Type B pancreatic cell (in vitro differentiated cells): ENCODE results near the gene MAT2A. TPM values are rescaled to one million over a fixed set of nuclear protein-coding genes. Genes with fewer than 3 reads are reported as not detected.

Experiments
- DNase-seq: peaks from one replicate; pipeline ENCODE4 v3.0.0; 2021; ENCODE audit warnings: mixed read lengths; ENCODE audit not compliant: unreplicated experiment; ENCODE audit errors: extremely low spot score
- H3K27ac Mint-ChIP-seq: 2 replicates; pipeline ENCODE4 v1.8.0; 2021; ENCODE audit warnings: mild to moderate bottlenecking, mixed read lengths
- H3K27me3 Mint-ChIP-seq: 2 replicates; pipeline ENCODE4 v1.8.0; 2021; ENCODE audit warnings: mixed read lengths
- H3K36me3 Mint-ChIP-seq: 2 replicates; pipeline ENCODE4 v1.8.0; 2021; ENCODE audit warnings: mixed read lengths
- H3K4me1 Mint-ChIP-seq: one replicate; pipeline ENCODE4 v1.8.0; 2021; ENCODE audit warnings: mixed read lengths; ENCODE audit not compliant: unreplicated experiment
- H3K4me3 Mint-ChIP-seq: 2 replicates; pipeline ENCODE4 v1.8.0; 2021; ENCODE audit warnings: mild to moderate bottlenecking, mixed read lengths
- H3K9me3 Mint-ChIP-seq: 2 replicates; pipeline ENCODE4 v1.8.0; 2021; ENCODE audit warnings: mixed read lengths
- CTCF ChIP-seq: fragments of 200-600 bp; sonication (generic); conservative IDR thresholded peaks from 2 replicates; pipeline ENCODE4 v1.5.0; 2021; ENCODE audit warnings: antibody characterized with exemption, mild to moderate bottlenecking
- total RNA-seq: library from RNA; stranded (reverse); gene quantifications from 2 replicates; pipeline ENCODE4 v1.2.1, GENCODE V29; 2021; ENCODE audit warnings: low replicate concordance

MAT2A gene
- total RNA-seq, 1 donor from 2014 or later, result 403 TPM

GRCh38 chr2:85506768-85507181 lies 32.2 kb upstream of the MAT2A start:
- H3K4me1 Mint-ChIP-seq, result peaks cover 22% of the 10 kb centered on the region
- H3K36me3 Mint-ChIP-seq, result no peaks in the 10 kb centered on the region
- no peak for DNase-seq
- H3K4me3 Mint-ChIP-seq, result no peak overlapping the region
- no peak overlapping the region for H3K27ac Mint-ChIP-seq
- TF ChIP-seq CTCF, result no peak
- peaks cover 3% of the 10 kb centered on the region for H3K9me3 Mint-ChIP-seq
- no peaks in the 10 kb centered on the region for H3K27me3 Mint-ChIP-seq

- Mint-ChIP-seq H3K27ac (no peak overlapping the region), H3K4me3 (no peak overlapping the region), H3K4me1 (peaks cover 1% of the 10 kb centered on the region), H3K27me3 (no peaks in the 10 kb centered on the region), H3K36me3 (no peaks in the 10 kb centered on the region), H3K9me3 (peaks cover 3% of the 10 kb centered on the region)
- no peak for DNase-seq
- no peak for TF ChIP-seq CTCF
Observed at GRCh38 chr2:85511008-85511811, 27.8 kb upstream of the MAT2A start.

- Mint-ChIP-seq H3K4me3 (no peak overlapping the region), H3K9me3 (no peaks in the 10 kb centered on the region), H3K4me1 (peaks cover 4% of the 10 kb centered on the region), H3K36me3 (no peaks in the 10 kb centered on the region), H3K27me3 (no peaks in the 10 kb centered on the region), H3K27ac (no peak overlapping the region)
- DNase-seq, result no peak
- no peak for TF ChIP-seq CTCF
Observed at GRCh38 chr2:85514323-85514722, 24.6 kb upstream of the MAT2A start.

DNA sequence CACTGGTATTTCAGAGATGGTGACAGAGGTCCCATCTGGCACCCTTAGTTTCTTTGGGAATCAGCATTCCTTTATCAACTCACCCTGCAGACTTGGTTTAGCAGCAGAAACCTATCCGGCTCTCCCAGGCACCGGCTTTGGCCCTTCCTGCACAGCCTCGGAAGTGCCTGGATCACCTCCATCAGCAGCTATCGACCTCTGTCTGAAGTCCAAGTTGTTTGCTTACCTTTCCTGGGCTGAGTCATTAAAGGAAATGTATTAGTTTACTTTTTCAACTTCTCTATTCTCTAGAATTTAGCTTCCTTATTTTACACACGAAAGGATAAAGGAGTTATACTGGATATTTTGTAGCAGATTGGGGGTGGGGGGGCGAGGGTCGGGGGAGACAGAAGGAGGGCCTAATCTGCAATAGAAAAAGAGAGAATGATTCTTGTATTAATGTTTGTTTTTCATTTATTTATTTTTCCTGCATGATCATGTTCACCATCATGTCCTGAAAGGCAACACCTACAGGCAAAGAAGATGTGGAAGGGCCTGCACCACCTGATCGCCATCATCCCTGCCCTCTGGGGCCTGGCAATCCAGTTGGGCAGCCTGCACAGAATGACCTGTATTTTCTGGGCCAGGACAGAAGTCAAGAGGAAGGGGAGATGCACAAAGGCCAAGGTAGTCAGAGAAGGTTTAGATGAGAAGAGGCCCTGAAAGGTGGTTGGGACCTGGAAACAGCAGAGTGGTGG lies 22.1 kb upstream of the MAT2A start:
- Mint-ChIP-seq H3K36me3 (no peaks in the 10 kb centered on the region), H3K9me3 (no peaks in the 10 kb centered on the region), H3K27me3 (no peaks in the 10 kb centered on the region), H3K27ac (no peak overlapping the region), H3K4me3 (no peak overlapping the region), H3K4me1 (peaks cover 4% of the 10 kb centered on the region)
- DNase-seq, result no peak
- no peak for TF ChIP-seq CTCF

DNA sequence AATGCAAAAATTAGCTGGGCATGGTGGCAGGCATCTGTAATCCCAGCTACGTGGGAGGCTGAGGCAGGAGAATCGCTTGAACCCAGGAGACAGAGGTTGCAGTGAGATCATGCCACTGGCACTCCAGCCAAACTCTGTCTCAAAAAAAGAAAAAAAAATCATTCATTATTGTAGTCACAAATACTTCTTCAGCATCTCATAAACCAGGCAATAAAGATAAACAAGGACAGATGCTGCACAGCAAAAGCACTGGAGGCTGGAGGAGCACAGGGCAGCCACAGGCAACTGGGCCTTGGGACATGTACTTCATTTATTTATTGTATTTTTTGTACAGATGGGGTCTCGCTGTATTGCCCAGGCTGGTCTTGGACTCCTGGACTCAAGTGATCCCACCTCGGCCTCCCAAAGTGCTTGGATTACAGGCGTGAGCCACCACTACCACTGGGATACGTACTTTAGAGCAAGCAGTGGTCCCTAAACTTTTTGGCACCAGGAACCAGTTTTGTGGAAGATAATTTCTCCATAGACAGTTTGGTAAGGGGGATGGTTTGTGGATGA lies 16.8 kb upstream of the MAT2A start:
- Mint-ChIP-seq H3K27ac (no peak overlapping the region), H3K4me3 (no peak overlapping the region), H3K36me3 (no peaks in the 10 kb centered on the region), H3K9me3 (no peaks in the 10 kb centered on the region), H3K4me1 (peaks cover 37% of the 10 kb centered on the region), H3K27me3 (no peaks in the 10 kb centered on the region)
- no peak for TF ChIP-seq CTCF
- DNase-seq, result no peak
